ENCODE results near the gene CBFA2T2. TPM values are rescaled to one million over a fixed set of nuclear protein-coding genes. Genes with fewer than 3 reads are reported as not detected.
A peak's percentile ranks its signal among the peaks of the same experiment; 100 is the strongest.

The CBFA2T2 gene
- total and polyA plus RNA-seq, 4 experiments from 2014 or later: 16.5 to 43.4 (median 33.6) TPM

- Mint-ChIP-seq H3K4me3 (no peak overlapping the region), H3K27me3 (no peaks in the 10 kb centered on the region), H3K27ac (no peak overlapping the region), H3K9me3 (no peaks in the 10 kb centered on the region), H3K36me3 (peaks cover 0 to 2% of the 10 kb centered on the region in 2 donors), H3K4me1 (peaks cover 19 to 37% (median 25%) of the 10 kb centered on the region in 4 donors)
- Histone ChIP-seq H3K27me3 (ENCODE audit: insufficient read depth, low read length) (no peaks in the 10 kb centered on the region), H3K4me3 (ENCODE audit: low read length in 2 of 2) (no peak overlapping the region), H3K36me3 (ENCODE audit: insufficient read depth, low read length) (no peaks in the 10 kb centered on the region), H3K4me1 (ENCODE audit: insufficient read depth, low read length) (peaks cover 3% of the 10 kb centered on the region), H3K27ac (ENCODE audit: low read depth, low read length) (no peak overlapping the region), H3K9me3 (ENCODE audit: control insufficient read depth in 1 of 2, low read length in 2 of 2) (no peaks in the 10 kb centered on the region)
- intact Hi-C loops (cut with micrococcal nuclease): no loop called here
- DNase-seq: no peak
- ChIA-PET POLR2A (ENCODE audit: partially characterized antibody) (no interaction called here), CTCF (ENCODE audit: partially characterized antibody) (no interaction called here)
Observed at GRCh38 chr20:33518071-33518470, 28.2 kb downstream of the CBFA2T2 start.

- no peaks in the 10 kb centered on the region for H3K9me3 ChIP-seq (ENCODE audit: control insufficient read depth in 1 of 2, low read length in 2 of 2)
- H3K4me1 ChIP-seq (ENCODE audit: insufficient read depth, low read length): peaks cover 3% of the 10 kb centered on the region
- H3K9me3 Mint-ChIP-seq: no peaks in the 10 kb centered on the region
- H3K27ac Mint-ChIP-seq: peak overlapping the region in 2 of 7 donors; percentile 3 to 25
- peaks cover 11% of the 10 kb centered on the region for H3K36me3 ChIP-seq (ENCODE audit: insufficient read depth, low read length)
- ChIA-PET CTCF (ENCODE audit: partially characterized antibody) (interaction anchor here (0.9 to 2.1 kb wide), 2 partner anchors 25 to 147 kb away, joined by 3 to 7 read pairs; no protein-coding TSS in a partner anchor), POLR2A (ENCODE audit: partially characterized antibody) (no interaction called here)
- H3K27me3 Mint-ChIP-seq: no peaks in the 10 kb centered on the region
- peaks cover 17 to 32% (median 23%) of the 10 kb centered on the region in 4 donors for H3K4me1 Mint-ChIP-seq
- DNase-seq: no peak
- H3K4me3 ChIP-seq (ENCODE audit: low read length in 2 of 2): no peak overlapping the region
- no peaks in the 10 kb centered on the region for H3K27me3 ChIP-seq (ENCODE audit: insufficient read depth, low read length)
- intact Hi-C loops (cut with micrococcal nuclease): no loop called here
- no peak overlapping the region for H3K27ac ChIP-seq (ENCODE audit: low read depth, low read length)
- peaks cover 7% of the 10 kb centered on the region in 2 donors for H3K36me3 Mint-ChIP-seq
- no peak overlapping the region for H3K4me3 Mint-ChIP-seq
Observed at GRCh38 chr20:33521461-33521860, 31.6 kb downstream of the CBFA2T2 start.

GRCh38 chr20:33522256-33522820, 32.4 kb downstream of the CBFA2T2 start:
- no peak overlapping the region for H3K27ac Mint-ChIP-seq
- H3K27me3 ChIP-seq (ENCODE audit: insufficient read depth, low read length): no peaks in the 10 kb centered on the region
- peaks cover 11% of the 10 kb centered on the region for H3K36me3 ChIP-seq (ENCODE audit: insufficient read depth, low read length)
- H3K9me3 Mint-ChIP-seq: no peaks in the 10 kb centered on the region
- DNase-seq: no peak
- ChIA-PET CTCF (ENCODE audit: partially characterized antibody) (interaction anchor here (0.9 to 2.1 kb wide), 3 partner anchors 24 to 146 kb away, joined by 3 to 7 read pairs (median 3); no protein-coding TSS in a partner anchor), POLR2A (ENCODE audit: partially characterized antibody) (no interaction called here)
- H3K4me1 ChIP-seq (ENCODE audit: insufficient read depth, low read length): peaks cover 3% of the 10 kb centered on the region
- no peak overlapping the region for H3K27ac ChIP-seq (ENCODE audit: low read depth, low read length)
- no peak overlapping the region for H3K4me3 ChIP-seq (ENCODE audit: low read length in 2 of 2)
- H3K4me3 Mint-ChIP-seq: no peak overlapping the region
- H3K4me1 Mint-ChIP-seq: peaks cover 11 to 26% (median 21%) of the 10 kb centered on the region in 4 donors
- intact Hi-C loops (cut with micrococcal nuclease): no loop called here
- no peaks in the 10 kb centered on the region for H3K27me3 Mint-ChIP-seq
- no peaks in the 10 kb centered on the region for H3K9me3 ChIP-seq (ENCODE audit: control insufficient read depth in 1 of 2, low read length in 2 of 2)
- peaks cover 7% of the 10 kb centered on the region in 2 donors for H3K36me3 Mint-ChIP-seq

- ChIA-PET POLR2A (ENCODE audit: partially characterized antibody) (no interaction called here), CTCF (ENCODE audit: partially characterized antibody) (no interaction called here)
- H3K4me3 ChIP-seq (ENCODE audit: low read length in 2 of 2): no peak overlapping the region
- H3K27ac Mint-ChIP-seq: peak overlapping the region in 2 of 7 donors; percentile 10 to 19
- no peaks in the 10 kb centered on the region for H3K27me3 Mint-ChIP-seq
- H3K9me3 Mint-ChIP-seq: no peaks in the 10 kb centered on the region
- peaks cover 7 to 13% of the 10 kb centered on the region in 2 donors for H3K36me3 Mint-ChIP-seq
- H3K4me1 Mint-ChIP-seq: peaks cover 12 to 23% (median 23%) of the 10 kb centered on the region in 4 donors
- no peak overlapping the region for H3K4me3 Mint-ChIP-seq
- no peaks in the 10 kb centered on the region for H3K9me3 ChIP-seq (ENCODE audit: control insufficient read depth in 1 of 2, low read length in 2 of 2)
- H3K27me3 ChIP-seq (ENCODE audit: insufficient read depth, low read length): no peaks in the 10 kb centered on the region
- intact Hi-C loops (cut with micrococcal nuclease): no loop called here
- H3K27ac ChIP-seq (ENCODE audit: low read depth, low read length): no peak overlapping the region
- peaks cover 11% of the 10 kb centered on the region for H3K36me3 ChIP-seq (ENCODE audit: insufficient read depth, low read length)
- peaks cover 3% of the 10 kb centered on the region for H3K4me1 ChIP-seq (ENCODE audit: insufficient read depth, low read length)
- no peak for DNase-seq
Observed at GRCh38 chr20:33524261-33524660, 34.4 kb downstream of the CBFA2T2 start.

GRCh38 chr20:33526769-33527168, 36.9 kb downstream of the CBFA2T2 start:
- POLR2A ChIA-PET (ENCODE audit: partially characterized antibody): interaction anchor here (0.6 kb wide), 1 partner anchor 179 kb away, joined by 3 read pairs; no protein-coding TSS in a partner anchor
- peaks cover 5 to 13% of the 10 kb centered on the region in 2 donors for H3K36me3 Mint-ChIP-seq
- peaks cover 16 to 25% (median 21%) of the 10 kb centered on the region in 4 donors for H3K4me1 Mint-ChIP-seq
- H3K4me3 Mint-ChIP-seq: no peak overlapping the region
- intact Hi-C loops (cut with micrococcal nuclease): no loop called here
- no peak for DNase-seq
- no peak overlapping the region for H3K4me3 ChIP-seq (ENCODE audit: low read length in 2 of 2)
- CTCF ChIA-PET (ENCODE audit: partially characterized antibody): no interaction called here
- no peaks in the 10 kb centered on the region for H3K27me3 ChIP-seq (ENCODE audit: insufficient read depth, low read length)
- no peaks in the 10 kb centered on the region for H3K4me1 ChIP-seq (ENCODE audit: insufficient read depth, low read length)
- no peak overlapping the region for H3K27ac ChIP-seq (ENCODE audit: low read depth, low read length)
- peak overlapping the region in 3 of 7 donors; percentile 27 to 64 (median 55) for H3K27ac Mint-ChIP-seq
- H3K9me3 Mint-ChIP-seq: no peaks in the 10 kb centered on the region
- peaks cover 11% of the 10 kb centered on the region for H3K36me3 ChIP-seq (ENCODE audit: insufficient read depth, low read length)
- no peaks in the 10 kb centered on the region for H3K27me3 Mint-ChIP-seq
- H3K9me3 ChIP-seq (ENCODE audit: control insufficient read depth in 1 of 2, low read length in 2 of 2): no peaks in the 10 kb centered on the region

- intact Hi-C loops (cut with micrococcal nuclease): no loop called here
- no peaks in the 10 kb centered on the region for H3K9me3 ChIP-seq (ENCODE audit: control insufficient read depth in 1 of 2, low read length in 2 of 2)
- Mint-ChIP-seq H3K36me3 (peaks cover 0 to 6% of the 10 kb centered on the region in 2 donors), H3K9me3 (no peaks in the 10 kb centered on the region), H3K4me3 (peak overlapping the region in 1 of 8 donors; percentile 26), H3K27me3 (no peaks in the 10 kb centered on the region), H3K27ac (peak overlapping the region in 3 of 7 donors; percentile 12 to 63 (median 61)), H3K4me1 (peaks cover 21 to 34% (median 29%) of the 10 kb centered on the region in 4 donors)
- H3K4me3 ChIP-seq (ENCODE audit: low read length in 2 of 2): no peak overlapping the region
- DNase-seq: no peak
- H3K4me1 ChIP-seq (ENCODE audit: insufficient read depth, low read length): peaks cover 6% of the 10 kb centered on the region
- CTCF ChIA-PET (ENCODE audit: partially characterized antibody): no interaction called here
- peaks cover 2% of the 10 kb centered on the region for H3K36me3 ChIP-seq (ENCODE audit: insufficient read depth, low read length)
- no peak overlapping the region for H3K27ac ChIP-seq (ENCODE audit: low read depth, low read length)
- H3K27me3 ChIP-seq (ENCODE audit: insufficient read depth, low read length): no peaks in the 10 kb centered on the region
- POLR2A ChIA-PET (ENCODE audit: partially characterized antibody): interaction anchor here (1.3 to 2.3 kb wide), 2 partner anchors 35 to 41 kb away, joined by 3 to 5 read pairs; partner anchors contain the start of gene CBFA2T2
Observed at GRCh38 chr20:33531047-33531877, 41.4 kb downstream of the CBFA2T2 start.

- H3K36me3 ChIP-seq (ENCODE audit: insufficient read depth, low read length): no peaks in the 10 kb centered on the region
- CTCF ChIA-PET (ENCODE audit: partially characterized antibody): no interaction called here
- H3K27ac ChIP-seq (ENCODE audit: low read depth, low read length): no peak overlapping the region
- intact Hi-C loops (cut with micrococcal nuclease): no loop called here
- no peaks in the 10 kb centered on the region for H3K9me3 Mint-ChIP-seq
- H3K4me1 ChIP-seq (ENCODE audit: insufficient read depth, low read length): peaks cover 6% of the 10 kb centered on the region
- no peak overlapping the region for H3K4me3 ChIP-seq (ENCODE audit: low read length in 2 of 2)
- DNase-seq: no peak
- no peak overlapping the region for H3K4me3 Mint-ChIP-seq
- H3K27me3 ChIP-seq (ENCODE audit: insufficient read depth, low read length): no peaks in the 10 kb centered on the region
- H3K36me3 Mint-ChIP-seq: peaks cover 0 to 9% of the 10 kb centered on the region in 2 donors
- peak overlapping the region in 3 of 7 donors; percentile 54 to 77 (median 63) for H3K27ac Mint-ChIP-seq
- peaks cover 21 to 34% (median 26%) of the 10 kb centered on the region in 4 donors for H3K4me1 Mint-ChIP-seq
- no peaks in the 10 kb centered on the region for H3K9me3 ChIP-seq (ENCODE audit: control insufficient read depth in 1 of 2, low read length in 2 of 2)
- POLR2A ChIA-PET (ENCODE audit: partially characterized antibody): interaction anchor here (1.3 to 2.3 kb wide), 2 partner anchors 35 to 42 kb away, joined by 3 to 5 read pairs; partner anchors contain the start of gene CBFA2T2
- no peaks in the 10 kb centered on the region for H3K27me3 Mint-ChIP-seq
Observed at GRCh38 chr20:33531885-33532284, 42.0 kb downstream of the CBFA2T2 start.

Data from CD4-positive, alpha-beta memory T cell (primary cell).